Left lung (tissue), 10 donors: ENCODE results near the gene TRERF1. TPM values are rescaled to one million over a fixed set of nuclear protein-coding genes. Genes with fewer than 3 reads are reported as not detected.

Source experiments
- ATAC-seq: fragments of 200-7000 bp; cut with Tn5 transposase; one replicate; pipeline ENCODE4 v1.9.1; 2020; ENCODE audit warnings: moderate library complexity
- DNase-seq, 4 donors: peaks; one replicate each; pipeline ENCODE4 v3.0.0-alpha.2; 2013 to 2020
- H3K27ac ChIP-seq, 2 donors: fragments of 200-600 bp; sonication (generic) in 1 of 2; one replicate each; pipeline versions ENCODE4 v1.5.0 to v1.8.0; 2020 to 2021
- H3K27me3 ChIP-seq, 2 donors: fragments of 200-600 bp; sonication (generic) in 1 of 2; one replicate each; pipeline versions ENCODE4 v1.5.0 to v1.8.0; 2020 to 2021
- H3K36me3 ChIP-seq, 2 donors: fragments of 200-600 bp; sonication (generic) in 1 of 2; one replicate each; pipeline versions ENCODE4 v1.5.0 to v1.8.0; 2020 to 2021
- H3K4me1 ChIP-seq, 2 donors: fragments of 200-600 bp; one replicate each; pipeline ENCODE4 v1.8.0; 2021
- H3K4me3 ChIP-seq, 2 donors: fragments of 200-600 bp; sonication (generic) in 1 of 2; one replicate each; pipeline versions ENCODE4 v1.5.0 to v1.8.0; 2020 to 2021; ENCODE audit warnings: mild to moderate bottlenecking in 1 of 2
- H3K9me3 ChIP-seq, 2 donors: fragments of 200-600 bp; sonication (generic) in 1 of 2; one replicate each; pipeline versions ENCODE4 v1.5.0 to v1.8.0; 2020 to 2021
- CTCF ChIP-seq, 2 donors: fragments of 200-600 bp; sonication (generic) in 1 of 2; IDR thresholded peaks; one replicate each; pipeline versions ENCODE4 v1.5.0 to v1.8.0; 2021; ENCODE audit warnings: antibody characterized with exemption in 2 of 2
- intact Hi-C, 2 donors: fragments of 100-400 bp; cut with DNase I; formaldehyde crosslinking; loops; one replicate each; pipeline versions ENCODE4 v1.11.2 to v1.14.2; 2022
- polyA plus RNA-seq, 6 donors: library from polyadenylated mRNA; unstranded; fragments of 120-200 nt; gene quantifications; one replicate each; pipeline ENCODE4 v1.2.1, GENCODE V29; 2013; ENCODE audit not compliant: insufficient read length in 6 of 6
- total RNA-seq, 2 donors: library from RNA; stranded (reverse); fragmentation: NEBNext Ultra II Directional; extraction: Animal tissue kit (Norgen Biotek cat#: 25700); gene quantifications; one replicate each; pipeline ENCODE4 v1.2.1, GENCODE V29; 2021
- donor health status: DM: no; HTN: yes; CAD: no.
- donor health status: DM: no; HTN: no; CAD: no.

Gene TRERF1
- total and polyA plus RNA-seq, 8 donors = 3.7 to 24.9 (median 20.7) TPM

GRCh38 chr6:42443312-42444060 is 8.2 kb downstream of the TRERF1 start:
- DNase-seq = peak in 1 of 4 donors; percentile 30
- Histone ChIP-seq H3K36me3 (no peaks in the 10 kb centered on the region), H3K9me3 (no peaks in the 10 kb centered on the region), H3K4me3 (no peak overlapping the region), H3K4me1 (peaks cover 7 to 12% of the 10 kb centered on the region in 2 donors), H3K27me3 (no peaks in the 10 kb centered on the region), H3K27ac (no peak overlapping the region)
- intact Hi-C loops = no loop called here
- ATAC-seq = no peak
- no peak for TF ChIP-seq CTCF (IDR thresholded peaks at IDR 0.05)

DNA sequence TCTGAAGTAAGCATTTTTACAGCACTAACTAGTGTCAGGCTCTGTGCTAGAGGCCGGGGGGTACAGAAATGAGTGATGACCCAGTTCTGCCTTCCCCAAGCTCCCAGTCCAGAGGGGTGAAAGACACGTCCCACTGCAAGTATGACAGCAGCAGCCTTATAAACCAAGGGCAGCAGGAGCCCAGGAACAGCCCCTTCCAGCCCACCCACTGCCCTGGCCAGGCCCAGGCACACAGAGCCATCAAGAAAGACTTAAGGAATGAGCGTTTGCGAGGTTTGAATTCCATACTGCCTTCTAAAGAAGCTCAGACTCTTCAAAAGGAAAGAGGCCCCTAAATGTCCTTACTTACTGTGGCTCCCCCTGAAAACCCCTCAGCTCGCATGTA is 10.0 kb downstream of the TRERF1 start:
- H3K4me1 ChIP-seq = peaks cover 7 to 8% of the 10 kb centered on the region in 2 donors
- H3K27ac ChIP-seq = peak overlapping the region; percentile 11 to 53
- intact Hi-C loops = no loop called here
- DNase-seq (peak in 1 of 4 donors; percentile 23), ATAC-seq (no peak)
- H3K9me3 ChIP-seq = no peaks in the 10 kb centered on the region
- TF ChIP-seq CTCF (IDR thresholded peaks at IDR 0.05) = no peak
- no peaks in the 10 kb centered on the region for H3K36me3 ChIP-seq
- no peak overlapping the region for H3K4me3 ChIP-seq
- no peaks in the 10 kb centered on the region for H3K27me3 ChIP-seq

- no peaks in the 10 kb centered on the region for H3K36me3 ChIP-seq
- no peaks in the 10 kb centered on the region for H3K9me3 ChIP-seq
- H3K4me1 ChIP-seq = peaks cover 7 to 8% of the 10 kb centered on the region in 2 donors
- no peak for TF ChIP-seq CTCF (IDR thresholded peaks at IDR 0.05)
- intact Hi-C loops = no loop called here
- H3K27me3 ChIP-seq = no peaks in the 10 kb centered on the region
- DNase-seq (peak in 2 of 4 donors; percentile 68 to 87), ATAC-seq (peak; percentile 33)
- H3K4me3 ChIP-seq = no peak overlapping the region
- peak overlapping the region; percentile 33 to 53 for H3K27ac ChIP-seq
Observed at GRCh38 chr6:42440778-42441696, 10.7 kb downstream of the TRERF1 start.

DNA sequence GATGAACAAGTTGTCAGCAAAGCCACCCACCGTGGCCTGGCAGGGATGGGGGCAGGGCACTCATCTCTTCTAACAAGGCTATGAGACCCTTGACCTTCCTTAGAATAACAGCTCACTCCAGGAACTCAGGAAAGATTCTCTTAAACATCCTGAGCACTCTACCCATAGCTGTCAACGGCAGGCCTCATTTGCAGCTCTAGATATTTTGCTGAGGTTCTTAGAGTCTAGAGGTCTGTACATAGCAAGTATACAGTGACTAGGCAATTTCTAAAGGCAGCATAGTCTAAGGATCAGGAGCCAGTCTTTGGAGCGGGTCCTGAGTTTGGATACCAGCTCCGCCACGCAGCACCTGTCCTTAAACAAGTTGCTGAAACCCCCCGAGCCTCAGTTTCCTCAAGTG is 11.7 kb downstream of the TRERF1 start:
- ATAC-seq (no peak), DNase-seq (no peak)
- H3K9me3 ChIP-seq = no peaks in the 10 kb centered on the region
- no peak overlapping the region for H3K4me3 ChIP-seq
- no peak overlapping the region for H3K27ac ChIP-seq
- no peaks in the 10 kb centered on the region for H3K27me3 ChIP-seq
- no peak for TF ChIP-seq CTCF (IDR thresholded peaks at IDR 0.05)
- intact Hi-C loops = no loop called here
- peaks cover 7 to 8% of the 10 kb centered on the region in 2 donors for H3K4me1 ChIP-seq
- no peaks in the 10 kb centered on the region for H3K36me3 ChIP-seq

DNA sequence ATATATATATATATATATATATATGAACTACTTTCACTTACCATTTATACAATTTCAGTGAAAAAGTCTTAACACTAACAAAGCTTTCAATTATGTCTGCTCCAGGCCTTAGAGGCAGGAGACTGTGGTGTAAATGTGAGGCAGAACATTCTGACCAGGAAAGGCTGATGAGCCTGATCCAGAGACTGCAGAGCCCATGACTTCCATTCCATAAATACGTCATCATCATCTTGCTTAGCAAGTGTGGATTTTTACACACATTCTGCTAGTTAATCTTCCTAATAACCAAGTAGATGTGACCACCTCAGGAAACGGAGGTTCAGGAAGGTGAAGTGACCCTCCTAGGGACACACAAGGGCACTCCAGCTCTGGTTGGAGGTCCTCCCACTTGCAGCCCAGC is 14.9 kb downstream of the TRERF1 start:
- intact Hi-C loops = no loop called here
- Histone ChIP-seq H3K27ac (no peak overlapping the region), H3K9me3 (peaks cover 0 to 12% of the 10 kb centered on the region in 2 donors), H3K4me1 (peaks cover 7 to 8% of the 10 kb centered on the region in 2 donors), H3K4me3 (no peak overlapping the region), H3K36me3 (no peaks in the 10 kb centered on the region), H3K27me3 (no peaks in the 10 kb centered on the region)
- no peak for DNase-seq
- no peak for ATAC-seq
- no peak for TF ChIP-seq CTCF (IDR thresholded peaks at IDR 0.05)
